Skin of body (tissue), 2 donors: ENCODE data around the gene LLPH. TPM values are rescaled to one million over a fixed set of nuclear protein-coding genes. Genes with fewer than 3 reads are reported as not detected.

ENCODE experiments used
- DNase-seq: peaks from one replicate; lab custom pipeline; 2025; lab: John Stamatoyannopoulos, UW
- total RNA-seq: library from RNA; depleted of rRNA; stranded (reverse); fragments of >200 nt; gene quantifications from one replicate; pipeline ENCODE4 v1.2.3, GENCODE V29; 2014

The LLPH gene
- total RNA-seq, 1 donor from 2014 or later = 4.0 TPM

- DNase-seq = no peak
Observed at GRCh38 chr12:66092559-66093269, 37.8 kb downstream of the LLPH start.

GRCh38 chr12:66090157-66090556, 40.4 kb downstream of the LLPH start:
- no peak for DNase-seq

- DNase-seq = peak; percentile 64
Observed at GRCh38 chr12:66087365-66087943, 43.1 kb downstream of the LLPH start.

GRCh38 chr12:66085998-66086397, 44.6 kb downstream of the LLPH start:
- no peak for DNase-seq

- DNase-seq = no peak
Observed at GRCh38 chr12:66085213-66085612, 45.3 kb downstream of the LLPH start.

GRCh38 chr12:66083766-66084165, 46.8 kb downstream of the LLPH start:
- no peak for DNase-seq

GRCh38 chr12:66082744-66083143, 47.8 kb downstream of the LLPH start:
- DNase-seq = no peak

GRCh38 chr12:66080791-66081190, 49.8 kb downstream of the LLPH start:
- no peak for DNase-seq

- DNase-seq = no peak
Observed at GRCh38 chr12:66077542-66077941, 53.0 kb downstream of the LLPH start.

- DNase-seq = no peak
Observed at GRCh38 chr12:66074561-66074960, 56.0 kb downstream of the LLPH start.

- no peak for DNase-seq
Observed at GRCh38 chr12:66072566-66072965, 58.0 kb downstream of the LLPH start.

- no peak for DNase-seq
Observed at GRCh38 chr12:66072135-66072534, 58.4 kb downstream of the LLPH start.

- DNase-seq = no peak
Observed at GRCh38 chr12:66071549-66071948, 59.0 kb downstream of the LLPH start.

GRCh38 chr12:66070378-66071120, 60.0 kb downstream of the LLPH start:
- no peak for DNase-seq

GRCh38 chr12:66066929-66067523, 63.5 kb downstream of the LLPH start:
- no peak for DNase-seq

Other genes with a start within 250 kb of the LLPH start
- gene TMBIM4, start 39.2 kb upstream of the LLPH start, total RNA-seq = 47.2 TPM
- gene IRAK3, start 58.5 kb upstream of the LLPH start, total RNA-seq = 14.6 TPM
- 6.4 TPM for gene HELB, start 171.7 kb upstream of the LLPH start, total RNA-seq